ENCODE data around the gene EPHB3. TPM values are rescaled to one million over a fixed set of nuclear protein-coding genes. Genes with fewer than 3 reads are reported as not detected.
"Not testable (repeated sequence)": the region's sequence is repeated elsewhere in the genome, so short reads cannot be mapped to it uniquely, and the experiment has no call there.

EPHB3 gene
- polyA plus RNA-seq, 2 of the 4 experiments (the other 2 are of a cell fraction): 0.36 to 0.50 TPM

DNA sequence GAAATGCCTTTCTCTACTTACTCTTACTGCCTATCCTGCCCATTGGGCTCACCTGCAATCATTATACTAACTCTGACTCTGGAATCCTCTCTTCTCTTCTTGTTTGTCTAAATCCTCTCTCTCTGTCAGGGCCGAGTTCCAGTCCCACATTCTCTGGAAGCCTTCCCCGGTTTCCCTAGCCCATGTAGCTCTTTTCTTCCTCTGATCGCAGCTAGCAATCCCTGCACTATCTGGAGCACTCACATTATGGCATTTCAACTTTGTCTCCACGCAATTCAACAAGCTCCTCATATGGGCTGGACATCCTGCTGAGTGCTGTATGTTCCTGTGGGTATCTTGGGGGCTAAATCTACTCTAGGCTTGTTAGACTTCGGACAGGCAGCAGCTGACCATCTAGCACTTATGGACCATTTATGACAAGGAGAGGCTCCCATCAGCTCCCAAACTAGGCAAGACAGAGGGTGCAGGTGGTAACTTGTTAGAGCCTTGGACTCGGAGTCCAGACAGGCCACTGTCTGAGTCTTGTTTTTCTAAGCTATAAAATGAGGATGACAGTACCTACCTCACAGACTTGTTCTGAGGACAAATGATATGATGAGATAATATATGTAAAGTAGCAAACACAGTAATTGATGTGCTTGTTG lies 58.3 kb downstream of the EPHB3 start:
- Histone ChIP-seq H3K4me2 (no peak overlapping the region), H3K4me1 (no peaks in the 10 kb centered on the region), H3K27ac (no peak overlapping the region), H3K4me3 (no peak overlapping the region), H3K9me3 (no peaks in the 10 kb centered on the region)
- ChIA-PET CTCF (interaction anchor here (0.6 to 2.3 kb wide), 4 partner anchors 14 to 123 kb away, joined by 3 to 7 read pairs (median 3); partner anchors contain the start of gene EPHB3), POLR2A (no interaction called here)
- ATAC-seq (no peak), DNase-seq (ENCODE audit: low read depth in 1 of 2, low spot score in 1 of 2) (no peak), FAIRE-seq (no peak)
- 56% methylated on average over 5 of the region's 6 CpGs for WGBS (ENCODE audit: missing lambda C conversion rate)
- TF ChIP-seq NPAS2 (CRISPR knock-in tag; IDR thresholded peaks at IDR 0.05; ENCODE audit: borderline replicate concordance) (no peak), FOSB (CRISPR knock-in tag; IDR thresholded peaks at IDR 0.05) (no peak), EP300 (IDR thresholded peaks at IDR 0.05) (no peak), EHF (CRISPR knock-in tag; IDR thresholded peaks at IDR 0.05) (no peak)

DNA sequence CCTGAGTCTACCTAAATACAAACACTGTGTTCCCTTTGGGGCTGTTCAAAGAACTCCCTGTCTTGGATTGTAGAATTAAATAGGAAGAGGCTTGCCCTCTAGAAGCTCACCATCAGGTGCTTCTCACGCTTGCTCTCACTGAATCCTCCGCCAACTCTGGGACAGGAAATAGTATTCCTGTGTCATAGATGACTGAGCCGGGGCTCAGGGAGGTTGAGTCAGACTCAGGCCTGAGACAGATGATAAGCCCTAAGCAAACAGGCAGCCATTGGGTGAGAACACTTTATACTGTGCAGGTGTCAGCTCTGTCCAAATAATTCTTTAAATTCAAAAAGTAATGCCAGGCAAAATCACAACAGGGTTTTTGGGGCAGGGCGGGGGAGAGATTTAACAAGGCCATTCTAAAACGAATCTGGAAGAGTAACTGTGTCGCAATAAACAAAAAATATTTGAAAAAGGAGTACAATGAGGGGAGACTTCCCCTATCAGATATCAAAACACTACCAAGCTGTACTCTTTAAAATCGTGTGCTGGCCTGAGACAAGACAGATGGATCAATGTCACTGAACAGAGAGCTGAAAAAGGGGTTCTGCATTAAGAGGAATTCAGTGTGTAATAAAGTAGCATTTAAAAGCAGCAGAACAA lies 59.0 kb downstream of the EPHB3 start:
- Histone ChIP-seq H3K4me2 (no peak overlapping the region), H3K27ac (no peak overlapping the region), H3K4me1 (no peaks in the 10 kb centered on the region), H3K4me3 (no peak overlapping the region), H3K9me3 (no peaks in the 10 kb centered on the region)
- ATAC-seq: peak in 1 of 2 experiments; percentile 47; a peak in 1 of 6 replicates
- ChIA-PET POLR2A (no interaction called here), CTCF (interaction anchor here (0.8 to 2.3 kb wide), 2 partner anchors 13 to 59 kb away, joined by 3 to 7 read pairs; partner anchors contain the start of gene EPHB3)
- peak in 1 of 2 experiments; percentile 5 for DNase-seq (ENCODE audit: low read depth in 1 of 2, low spot score in 1 of 2)
- no peak for FAIRE-seq
- no peak for TF ChIP-seq KDM1A (IDR thresholded peaks at IDR 0.05; ENCODE audit: low read depth)
- 0 out of 4 replicates have a peak, but pooled peaks of 1 of the 2 experiments have one; percentile 7 for TF ChIP-seq CEBPB (IDR thresholded peaks at IDR 0.05)
- WGBS (ENCODE audit: missing lambda C conversion rate): 58% methylated on average over 6 of the region's 7 CpGs

DNA sequence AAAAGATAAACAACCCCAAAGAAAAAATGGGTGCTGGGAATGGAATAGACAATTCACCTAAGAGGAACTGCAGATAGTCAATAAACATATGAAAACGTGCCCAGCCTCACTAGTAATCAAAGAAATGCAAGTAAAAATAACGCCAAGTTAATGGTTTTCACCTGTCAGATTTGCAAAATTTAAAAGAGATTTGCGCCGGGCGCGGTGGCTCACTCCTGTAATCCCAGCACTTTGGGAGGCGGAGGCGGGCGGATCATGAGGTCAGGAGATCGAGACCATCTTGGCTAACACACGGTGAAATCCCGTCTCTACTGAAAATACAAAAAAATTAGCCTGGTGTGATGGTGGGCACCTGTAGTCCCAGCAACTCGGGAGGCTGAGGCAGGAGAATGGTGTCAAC lies 60.6 kb downstream of the EPHB3 start:
- H3K4me3 ChIP-seq; H3K27ac ChIP-seq; H3K4me2 ChIP-seq; POLR2A ChIA-PET; FAIRE-seq; ATAC-seq; H3K9me3 ChIP-seq; H3K4me1 ChIP-seq; DNase-seq (ENCODE audit: low read depth in 1 of 2, low spot score in 1 of 2): not testable (repeated sequence)
- 78% methylated on average over 13 of the region's 13 CpGs for WGBS (ENCODE audit: missing lambda C conversion rate)
- CTCF ChIA-PET: interaction anchor here (0.6 to 0.7 kb wide), 2 partner anchors 26 to 87 kb away, joined by 3 read pairs; no protein-coding TSS in a partner anchor

DNA sequence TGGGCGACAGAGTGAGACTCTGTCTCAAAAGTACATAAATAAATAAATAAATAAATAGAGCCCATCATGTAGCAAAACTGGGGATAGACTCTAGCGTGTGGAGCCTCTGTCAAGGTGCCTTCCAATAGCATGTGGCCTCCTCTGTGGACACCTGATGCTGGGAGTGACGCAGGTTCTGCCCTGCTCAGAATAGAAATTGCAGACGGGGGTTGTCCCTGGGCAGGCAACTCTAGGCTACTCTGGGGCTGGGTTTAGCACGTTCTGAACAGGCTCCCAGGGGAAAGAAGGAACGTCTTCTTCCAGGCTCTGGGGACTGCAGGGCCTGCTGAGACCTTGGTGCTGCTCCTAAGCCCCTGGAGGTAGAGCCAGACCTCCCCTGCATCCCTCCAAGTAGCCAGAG lies 65.3 kb downstream of the EPHB3 start:
- Histone ChIP-seq H3K27ac (no peak overlapping the region), H3K4me2 (no peak overlapping the region), H3K4me1 (no peaks in the 10 kb centered on the region), H3K4me3 (no peak overlapping the region), H3K9me3 (no peaks in the 10 kb centered on the region)
- FAIRE-seq: no peak
- ATAC-seq: no peak
- DNase-seq (ENCODE audit: low read depth in 1 of 2, low spot score in 1 of 2): no peak
- POLR2A ChIA-PET: no interaction called here
- CTCF ChIA-PET: no interaction called here
- WGBS (ENCODE audit: missing lambda C conversion rate): 56% methylated on average over 6 of the region's 6 CpGs
- TF ChIP-seq SMC3 (IDR thresholded peaks at IDR 0.05) (no peak), HOXB13 (CRISPR knock-in tag; IDR thresholded peaks at IDR 0.05; ENCODE audit: low read depth) (no peak), JUNB (IDR thresholded peaks at IDR 0.05) (no peak), ZC3H11A (IDR thresholded peaks at IDR 0.05) (no peak), ZSCAN20 (CRISPR knock-in tag; IDR thresholded peaks at IDR 0.05) (no peak), TFCP2L1 (CRISPR knock-in tag; IDR thresholded peaks at IDR 0.05) (no peak), TP53 (CRISPR knock-in tag; IDR thresholded peaks at IDR 0.05) (no peak)
- TF ChIP-seq, protein P1, sequence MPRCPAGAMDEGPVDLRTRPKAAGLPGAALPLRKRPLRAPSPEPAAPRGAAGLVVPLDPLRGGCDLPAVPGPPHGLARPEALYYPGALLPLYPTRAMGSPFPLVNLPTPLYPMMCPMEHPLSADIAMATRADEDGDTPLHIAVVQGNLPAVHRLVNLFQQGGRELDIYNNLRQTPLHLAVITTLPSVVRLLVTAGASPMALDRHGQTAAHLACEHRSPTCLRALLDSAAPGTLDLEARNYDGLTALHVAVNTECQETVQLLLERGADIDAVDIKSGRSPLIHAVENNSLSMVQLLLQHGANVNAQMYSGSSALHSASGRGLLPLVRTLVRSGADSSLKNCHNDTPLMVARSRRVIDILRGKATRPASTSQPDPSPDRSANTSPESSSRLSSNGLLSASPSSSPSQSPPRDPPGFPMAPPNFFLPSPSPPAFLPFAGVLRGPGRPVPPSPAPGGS (IDR thresholded peaks at IDR 0.05): no peak
- TF ChIP-seq, protein P2, sequence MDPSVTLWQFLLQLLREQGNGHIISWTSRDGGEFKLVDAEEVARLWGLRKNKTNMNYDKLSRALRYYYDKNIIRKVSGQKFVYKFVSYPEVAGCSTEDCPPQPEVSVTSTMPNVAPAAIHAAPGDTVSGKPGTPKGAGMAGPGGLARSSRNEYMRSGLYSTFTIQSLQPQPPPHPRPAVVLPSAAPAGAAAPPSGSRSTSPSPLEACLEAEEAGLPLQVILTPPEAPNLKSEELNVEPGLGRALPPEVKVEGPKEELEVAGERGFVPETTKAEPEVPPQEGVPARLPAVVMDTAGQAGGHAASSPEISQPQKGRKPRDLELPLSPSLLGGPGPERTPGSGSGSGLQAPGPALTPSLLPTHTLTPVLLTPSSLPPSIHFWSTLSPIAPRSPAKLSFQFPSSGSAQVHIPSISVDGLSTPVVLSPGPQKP (IDR thresholded peaks at IDR 0.05; ENCODE audit: low read depth, low read length): no peak
- TF ChIP-seq, protein P3, sequence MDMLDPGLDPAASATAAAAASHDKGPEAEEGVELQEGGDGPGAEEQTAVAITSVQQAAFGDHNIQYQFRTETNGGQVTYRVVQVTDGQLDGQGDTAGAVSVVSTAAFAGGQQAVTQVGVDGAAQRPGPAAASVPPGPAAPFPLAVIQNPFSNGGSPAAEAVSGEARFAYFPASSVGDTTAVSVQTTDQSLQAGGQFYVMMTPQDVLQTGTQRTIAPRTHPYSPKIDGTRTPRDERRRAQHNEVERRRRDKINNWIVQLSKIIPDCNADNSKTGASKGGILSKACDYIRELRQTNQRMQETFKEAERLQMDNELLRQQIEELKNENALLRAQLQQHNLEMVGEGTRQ (IDR thresholded peaks at IDR 0.05): no peak
